Nephron (organoid): ENCODE measurements around the gene SLC25A12.

Experiments used
- H3K27ac Mint-ChIP-seq, 3 experiments: 2 replicates each; pipeline ENCODE4 v1.8.0; 2020; ENCODE audit warnings: mixed read lengths in 3 of 3, mild to moderate bottlenecking in 2 of 3, moderate library complexity in 1 of 3
- H3K27me3 Mint-ChIP-seq: 2 replicates; pipeline ENCODE4 v1.8.0; 2021; ENCODE audit warnings: low read depth, mild to moderate bottlenecking, moderate library complexity, mixed read lengths
- H3K36me3 Mint-ChIP-seq: 2 replicates; pipeline ENCODE4 v1.8.0; 2020; ENCODE audit warnings: low read depth, mixed read lengths
- H3K4me1 Mint-ChIP-seq: 2 replicates; pipeline ENCODE4 v1.8.0; 2020; ENCODE audit warnings: mixed read lengths
- H3K4me3 Mint-ChIP-seq, 3 experiments: 2 replicates each; pipeline ENCODE4 v1.8.0; 2020; ENCODE audit warnings: mild to moderate bottlenecking in 3 of 3, mixed read lengths in 3 of 3, moderate library complexity in 2 of 3
- H3K9me3 Mint-ChIP-seq: 2 replicates; pipeline ENCODE4 v1.8.0; 2020; ENCODE audit warnings: mixed read lengths
- CTCF ChIP-seq, 3 experiments: fragments of 200-600 bp; sonication (generic); IDR thresholded peaks; one replicate each; pipeline ENCODE4 v1.5.0; 2021; ENCODE audit warnings: antibody characterized with exemption in 3 of 3; ENCODE audit not compliant: unreplicated experiment in 3 of 3

Gene SLC25A12

GRCh38 chr2:171924170-171924942 is 30.3 kb upstream of the SLC25A12 start:
- Mint-ChIP-seq H3K4me3 (peak overlapping the region; percentile 95 to 97 (median 97)), H3K4me1 (peaks cover 17% of the 10 kb centered on the region), H3K36me3 (peaks cover 29% of the 10 kb centered on the region), H3K27me3 (no peaks in the 10 kb centered on the region), H3K27ac (peak overlapping the region; percentile 36 to 98 (median 42)), H3K9me3 (no peaks in the 10 kb centered on the region)
- no peak for TF ChIP-seq CTCF (IDR thresholded peaks at IDR 0.05; ENCODE audit: unreplicated experiment in 3 of 3)

GRCh38 chr2:171923206-171923605 is 29.2 kb upstream of the SLC25A12 start:
- no peak for TF ChIP-seq CTCF (IDR thresholded peaks at IDR 0.05; ENCODE audit: unreplicated experiment in 3 of 3)
- H3K4me1 Mint-ChIP-seq = peaks cover 17% of the 10 kb centered on the region
- no peaks in the 10 kb centered on the region for H3K27me3 Mint-ChIP-seq
- H3K27ac Mint-ChIP-seq = peak overlapping the region; percentile 84 to 98 (median 96)
- H3K4me3 Mint-ChIP-seq = peak overlapping the region; percentile 95 to 97 (median 97)
- H3K9me3 Mint-ChIP-seq = no peaks in the 10 kb centered on the region
- H3K36me3 Mint-ChIP-seq = peaks cover 17% of the 10 kb centered on the region

- Mint-ChIP-seq H3K27me3 (no peaks in the 10 kb centered on the region), H3K27ac (peak within 1 kb of the TSS; percentile 84 to 98 (median 96)), H3K9me3 (no peaks in the 10 kb centered on the region), H3K4me1 (peaks cover 17% of the 10 kb centered on the region), H3K4me3 (peak within 1 kb of the TSS; percentile 95 to 97 (median 97)), H3K36me3 (peaks cover 17% of the 10 kb centered on the region)
- no peak for TF ChIP-seq CTCF (IDR thresholded peaks at IDR 0.05; ENCODE audit: unreplicated experiment in 3 of 3)
Observed at GRCh38 chr2:171922230-171923022, 28.4 kb upstream of the SLC25A12 start, which contains the start of gene HAT1. TSS of gene HAT1 (plus strand) at chr2:171922461. CDS start at chr2:171922501, 40 bp downstream.

- no peak for TF ChIP-seq CTCF (IDR thresholded peaks at IDR 0.05; ENCODE audit: unreplicated experiment in 3 of 3)
- Mint-ChIP-seq H3K27ac (peak overlapping the region; percentile 84 to 98 (median 96)), H3K4me3 (peak overlapping the region; percentile 95 to 97 (median 97)), H3K9me3 (no peaks in the 10 kb centered on the region), H3K27me3 (no peaks in the 10 kb centered on the region), H3K4me1 (peaks cover 17% of the 10 kb centered on the region), H3K36me3 (peaks cover 13% of the 10 kb centered on the region)
Observed at GRCh38 chr2:171921970-171922229, 27.9 kb upstream of the SLC25A12 start.

- no peaks in the 10 kb centered on the region for H3K9me3 Mint-ChIP-seq
- H3K36me3 Mint-ChIP-seq = no peaks in the 10 kb centered on the region
- no peak for TF ChIP-seq CTCF (IDR thresholded peaks at IDR 0.05; ENCODE audit: unreplicated experiment in 3 of 3)
Observed at GRCh38 chr2:171919453-171919852, 25.4 kb upstream of the SLC25A12 start.

More at GRCh38 chr2:171919453-171919852, 25.4 kb upstream of the SLC25A12 start:
- peaks cover 13% of the 10 kb centered on the region for H3K4me1 Mint-ChIP-seq
- H3K27me3 Mint-ChIP-seq = no peaks in the 10 kb centered on the region
- H3K27ac Mint-ChIP-seq = no peak overlapping the region
- no peak overlapping the region for H3K4me3 Mint-ChIP-seq
